ENCODE data around the gene SNX32. TPM values are rescaled to one million over a fixed set of nuclear protein-coding genes. Genes with fewer than 3 reads are reported as not detected.
A peak's percentile ranks its signal among the peaks of the same experiment; 100 is the strongest.

The SNX32 gene
- total and polyA plus RNA-seq, 9 of the 15 experiments (the other 6 are each of a cell fraction or from before 2014, with no cell fraction given): 0.03 TPM; not detected in 7

- peaks cover 17 to 26% of the 10 kb centered on the region in 2 experiments; a peak in 4 of 5 replicates for H3K27me3 ChIP-seq (ENCODE audit: control insufficient read depth in 2 of 2, insufficient read depth in 2 of 2, low read length in 2 of 2)
- TSS peak; percentile 33 for BruUV-seq (replicated peaks)
- no peak overlapping the region for H3K4me3 ChIP-seq
- H3K9me1 ChIP-seq (ENCODE audit: control insufficient read depth, insufficient read depth, low read length): no peaks in the 10 kb centered on the region
- 49% methylated on average over 16 of the region's 16 CpGs for WGBS (ENCODE audit: insufficient coverage, low coverage, missing lambda C conversion rate)
- no peak overlapping the region for H3K4me2 ChIP-seq (ENCODE audit: insufficient read depth, low read length)
- no peaks in the 10 kb centered on the region for H3K9me3 ChIP-seq (replicated peaks; ENCODE audit: control insufficient read depth, insufficient read depth, low read depth, low read length)
- ATAC-seq: no peak
- H4K20me1 ChIP-seq (replicated peaks; ENCODE audit: control insufficient read depth, insufficient read depth, low read length): no peaks in the 10 kb centered on the region
- FAIRE-seq: no peak
- intact Hi-C loops (cut with micrococcal nuclease) (loop anchor here (5.0 to 10.0 kb wide), 2 partner anchors 33 to 270 kb away; partner anchors contain the start of gene AP5B1), in situ Hi-C loops (cut with MboI) (no loop called here)
- TF ChIP-seq MEIS2 (IDR thresholded peaks at IDR 0.05; ENCODE audit: partially characterized antibody): peak; percentile 0
- peak; percentile 19; the same call in 1 of the 2 replicates for TF ChIP-seq FOSL1 (tag; conservative IDR thresholded peaks at IDR 0.05)
- no peak for TF ChIP-seq ZBTB7A (IDR thresholded peaks at IDR 0.05; ENCODE audit: borderline replicate concordance, control insufficient read depth, low read depth, low read length)
- no peak for DNase-seq (ENCODE audit: extremely low read depth in 1 of 4, low spot score in 3 of 4)
- ChIA-PET POLR2A (interaction anchor here (1.5 to 2.8 kb wide), 3 partner anchors 37 to 95 kb away, joined by 3 to 12 read pairs (median 4); partner anchors contain the start of genes CFL1 and RNASEH2C), CTCF (ENCODE audit: low intra/inter-chr PET ratio) (interaction anchor here (0.5 to 0.6 kb wide), 2 partner anchors 104 to 115 kb away, joined by 3 read pairs; partner anchors contain the start of gene C11orf68)
- no peaks in the 10 kb centered on the region for H3K36me3 ChIP-seq (ENCODE audit: control insufficient read depth, insufficient read depth, low read length)
- no peaks in the 10 kb centered on the region for H3K79me2 ChIP-seq (ENCODE audit: control insufficient read depth, insufficient read depth, low read length)
- peaks cover 0 to 19% of the 10 kb centered on the region in 2 experiments; a peak in 2 of 5 replicates for H3K4me1 ChIP-seq (replicated peaks in 1 of 2; ENCODE audit: control insufficient read depth in 2 of 2, insufficient read depth in 2 of 2, low read length in 2 of 2)
- peak overlapping the region in 1 of 2 experiments; percentile 51; a peak in 1 of 4 replicates for H3K9ac ChIP-seq (ENCODE audit: insufficient read depth in 1 of 2, low read depth in 2 of 2, low read length in 2 of 2)
- no peak overlapping the region for H3K27ac ChIP-seq (ENCODE audit: extremely low read depth, low read depth, low read length)
- no peak overlapping the region for H2AFZ ChIP-seq (ENCODE audit: low read depth, low read length)
These were observed 18.7 kb upstream of the SNX32 start for GRCh38 chr11:65814986-65815565.

- Histone ChIP-seq H2AFZ (ENCODE audit: low read depth, low read length) (no peak overlapping the region), H3K79me2 (ENCODE audit: control insufficient read depth, insufficient read depth, low read length) (no peaks in the 10 kb centered on the region), H3K4me3 (no peak overlapping the region), H3K9ac (ENCODE audit: insufficient read depth in 1 of 2, low read depth in 2 of 2, low read length in 2 of 2) (no peak overlapping the region), H3K9me3 (replicated peaks; ENCODE audit: control insufficient read depth, insufficient read depth, low read depth, low read length) (no peaks in the 10 kb centered on the region), H3K27ac (ENCODE audit: extremely low read depth, low read depth, low read length) (no peak overlapping the region), H3K9me1 (ENCODE audit: control insufficient read depth, insufficient read depth, low read length) (no peaks in the 10 kb centered on the region), H4K20me1 (replicated peaks; ENCODE audit: control insufficient read depth, insufficient read depth, low read length) (no peaks in the 10 kb centered on the region), H3K36me3 (ENCODE audit: control insufficient read depth, insufficient read depth, low read length) (no peaks in the 10 kb centered on the region), H3K4me1 (replicated peaks in 1 of 2; ENCODE audit: control insufficient read depth in 2 of 2, insufficient read depth in 2 of 2, low read length in 2 of 2) (peaks cover 0 to 19% of the 10 kb centered on the region in 2 experiments; a peak in 2 of 5 replicates), H3K27me3 (ENCODE audit: control insufficient read depth in 2 of 2, insufficient read depth in 2 of 2, low read length in 2 of 2) (peaks cover 8 to 13% of the 10 kb centered on the region in 2 experiments; a peak in 3 of 5 replicates), H3K4me2 (ENCODE audit: insufficient read depth, low read length) (no peak overlapping the region)
- DNase-seq (ENCODE audit: extremely low read depth in 1 of 4, low spot score in 3 of 4): peak in 2 of 4 experiments; percentile 4
- no TSS peak for BruUV-seq (replicated peaks)
- POLR2A ChIA-PET: interaction anchor here (0.6 to 3.5 kb wide), 8 partner anchors 10 to 317 kb away, joined by 3 to 12 read pairs (median 3); partner anchors contain the start of genes AP5B1, CFL1 and RNASEH2C
- CTCF ChIA-PET (ENCODE audit: low intra/inter-chr PET ratio): interaction anchor here (1.1 to 3.1 kb wide), 2 partner anchors 191 to 434 kb away, joined by 3 to 27 read pairs; partner anchors contain the start of gene SLC25A45
- 78% methylated on average over 3 of the region's 3 CpGs for WGBS (ENCODE audit: insufficient coverage, low coverage, missing lambda C conversion rate)
- in situ Hi-C loops (cut with MboI): no loop called here
- ATAC-seq: no peak
- intact Hi-C loops (cut with micrococcal nuclease): loop anchor here (2.0 to 10.0 kb wide), 3 partner anchors 34 to 272 kb away; partner anchors contain the start of gene AP5B1
- no peak for FAIRE-seq
- TF ChIP-seq COPS2 (conservative IDR thresholded peaks at IDR 0.05) (no peak), ZNF212 (CRISPR knock-in tag; IDR thresholded peaks at IDR 0.05) (no peak), ZNF551 (CRISPR knock-in tag; IDR thresholded peaks at IDR 0.05) (no peak), TEAD4 (IDR thresholded peaks at IDR 0.05; ENCODE audit: low read length) (no peak), TEAD4 (CRISPR knock-in tag; IDR thresholded peaks at IDR 0.05; ENCODE audit: borderline replicate concordance) (no peak), SETDB1 (IDR thresholded peaks at IDR 0.05; ENCODE audit: low read length) (no peak), ZBTB11 (CRISPR knock-in tag; IDR thresholded peaks at IDR 0.05) (no peak)
These were observed 17.1 kb upstream of the SNX32 start for GRCh38 chr11:65816696-65817095.
